ENCODE data around the gene SULF2.
A peak's percentile ranks its signal among the peaks of the same experiment; 100 is the strongest.
"Not testable (repeated sequence)": the region's sequence is repeated elsewhere in the genome, so short reads cannot be mapped to it uniquely, and the experiment has no call there.

The SULF2 gene

GRCh38 chr20:47785311-47785853 is at the start of gene SULF2:
Gene SULF2 (minus strand): TSS chr20:47785481. CDS start chr20:47757363, 28,118 bp downstream.
- DNase-seq: peak; percentile 7

GRCh38 chr20:47831675-47832074 is 46.4 kb upstream of the SULF2 start:
- not testable (repeated sequence) for DNase-seq

- not testable (repeated sequence) for DNase-seq
These were observed 41.4 kb upstream of the SULF2 start for GRCh38 chr20:47826716-47827115.

GRCh38 chr20:47826006-47826405 is 40.7 kb upstream of the SULF2 start:
- not testable (repeated sequence) for DNase-seq

- no peak for DNase-seq
These were observed 39.9 kb upstream of the SULF2 start for GRCh38 chr20:47825011-47825762.

GRCh38 chr20:47823941-47824340 is 38.7 kb upstream of the SULF2 start:
- not testable (repeated sequence) for DNase-seq

- DNase-seq: no peak
These were observed 36.3 kb upstream of the SULF2 start for GRCh38 chr20:47821481-47822100.

GRCh38 chr20:47818996-47819609 is 33.8 kb upstream of the SULF2 start:
- no peak for DNase-seq

GRCh38 chr20:47818466-47818865 is 33.2 kb upstream of the SULF2 start:
- no peak for DNase-seq

- DNase-seq: no peak
These were observed 32.7 kb upstream of the SULF2 start for GRCh38 chr20:47818016-47818415.

GRCh38 chr20:47817573-47817972 is 32.3 kb upstream of the SULF2 start:
- no peak for DNase-seq

- no peak for DNase-seq
These were observed 31.5 kb upstream of the SULF2 start for GRCh38 chr20:47816487-47817451.

- no peak for DNase-seq
These were observed 30.6 kb upstream of the SULF2 start for GRCh38 chr20:47815866-47816265.

- DNase-seq: no peak
These were observed 30.1 kb upstream of the SULF2 start for GRCh38 chr20:47815416-47815806.

GRCh38 chr20:47814632-47815415 is 29.5 kb upstream of the SULF2 start:
- DNase-seq: no peak

GRCh38 chr20:47810721-47811347 is 25.6 kb upstream of the SULF2 start:
- DNase-seq: no peak

- no peak for DNase-seq
These were observed 24.9 kb upstream of the SULF2 start for GRCh38 chr20:47810116-47810677.

GRCh38 chr20:47809161-47809960 is 24.1 kb upstream of the SULF2 start:
- no peak for DNase-seq

GRCh38 chr20:47805951-47806350 is 20.7 kb upstream of the SULF2 start:
- DNase-seq: no peak

GRCh38 chr20:47804972-47805371 is 19.7 kb upstream of the SULF2 start:
- not testable (repeated sequence) for DNase-seq
